Effector memory CD4-positive, alpha-beta T cell (primary cell): Measurements from ENCODE around the gene CDA.

ENCODE experiments used
- DNase-seq, 3 donors: peaks; one replicate each; pipeline ENCODE4 v3.0.0-alpha.2; 2020
- H3K27ac ChIP-seq: 2 replicates; pipeline ENCODE4 v1.7.0; 2013; ENCODE audit warnings: mild to moderate bottlenecking, low read length, moderate library complexity; ENCODE audit not compliant: insufficient read depth, poor library complexity, severe bottlenecking
- H3K27me3 ChIP-seq: replicated peaks from 2 replicates; pipeline ENCODE4 v1.7.0; 2013; ENCODE audit warnings: mild to moderate bottlenecking, low read length; ENCODE audit not compliant: insufficient read depth, control insufficient read depth, poor library complexity, severe bottlenecking
- H3K36me3 ChIP-seq: 2 replicates; pipeline ENCODE4 v1.7.0; 2013; ENCODE audit warnings: mild to moderate bottlenecking, low read length, moderate library complexity; ENCODE audit not compliant: control insufficient read depth, insufficient read depth
- H3K4me1 ChIP-seq: 2 replicates; pipeline ENCODE4 v1.7.0; 2013; ENCODE audit warnings: low read length, mild to moderate bottlenecking; ENCODE audit not compliant: control insufficient read depth, insufficient read depth, poor library complexity, severe bottlenecking
- H3K4me3 ChIP-seq: 2 replicates; pipeline ENCODE4 v1.7.0; 2013; ENCODE audit warnings: low read length, low read depth, mild to moderate bottlenecking; ENCODE audit not compliant: insufficient read depth, poor library complexity, severe bottlenecking
- H3K9me3 ChIP-seq: 2 replicates; pipeline ENCODE4 v1.7.0; 2013; ENCODE audit warnings: mild to moderate bottlenecking, low read length, moderate library complexity; ENCODE audit not compliant: control insufficient read depth
- total RNA-seq, 3 donors: gene quantifications; one replicate each; lab custom pipeline; 2026; lab: John Stamatoyannopoulos, UW

CDA gene
- total RNA-seq: 0 to 0.58 (median 0) reads per million in 3 donors

DNA sequence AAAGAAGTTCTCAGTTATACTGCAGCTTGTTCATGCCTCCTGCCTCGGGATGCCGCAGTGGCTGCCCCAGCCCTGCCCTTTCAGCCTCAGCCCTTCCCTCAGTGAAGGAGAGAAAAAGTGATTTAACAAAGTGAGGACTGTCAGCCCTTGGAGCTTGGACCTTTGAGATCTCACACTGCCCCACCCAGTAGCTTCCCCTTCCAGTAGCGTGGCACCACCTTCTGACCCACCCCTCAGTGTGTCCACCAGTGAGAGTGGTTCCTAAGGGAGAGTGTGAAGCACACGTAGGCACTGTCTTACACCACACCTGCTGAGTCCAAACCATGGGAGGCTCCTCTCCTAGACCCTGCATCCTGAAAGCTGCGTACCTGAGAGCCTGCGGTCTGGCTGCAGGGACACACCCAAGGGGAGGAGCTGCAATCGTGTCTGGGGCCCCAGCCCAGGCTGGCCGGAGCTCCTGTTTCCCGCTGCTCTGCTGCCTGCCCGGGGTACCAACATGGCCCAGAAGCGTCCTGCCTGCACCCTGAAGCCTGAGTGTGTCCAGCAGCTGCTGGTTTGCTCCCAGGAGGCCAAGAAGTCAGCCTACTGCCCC is at the start of gene CDA:
TSS of gene CDA (plus strand) at position 464 of the 592 bp plus-strand sequence. CDS start at position 497, 33 bp downstream.
- H3K36me3 ChIP-seq: no peaks in the 10 kb centered on the region
- no peaks in the 10 kb centered on the region for H3K4me1 ChIP-seq
- no peak within 1 kb of the TSS for H3K27ac ChIP-seq
- peaks cover 8% of the 10 kb centered on the region for H3K27me3 ChIP-seq
- no peaks in the 10 kb centered on the region for H3K9me3 ChIP-seq
- no peak within 1 kb of the TSS for H3K4me3 ChIP-seq
- DNase-seq: no peak

DNA sequence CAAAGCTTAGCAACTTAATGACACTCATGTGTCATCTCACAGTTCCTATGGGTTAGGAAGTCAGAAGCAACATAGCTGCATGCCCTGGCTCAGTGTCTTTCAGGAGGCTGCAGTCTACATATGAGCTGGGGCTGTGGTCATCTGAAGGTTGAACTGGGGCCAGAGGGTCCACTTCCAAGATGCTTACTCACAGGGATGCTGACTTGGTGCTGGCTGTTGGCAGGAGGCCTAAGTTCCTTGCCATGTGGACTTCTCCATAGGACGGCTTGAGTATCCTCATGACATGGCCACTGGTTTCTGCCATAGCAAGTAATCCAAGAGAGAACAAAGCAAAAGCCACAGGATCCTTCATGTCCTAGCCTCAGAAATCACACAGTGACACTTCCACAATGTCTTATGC is 48.6 kb upstream of the CDA start:
- DNase-seq: no peak
- H3K4me3 ChIP-seq: no peak overlapping the region
- H3K4me1 ChIP-seq: no peaks in the 10 kb centered on the region
- H3K27me3 ChIP-seq: no peaks in the 10 kb centered on the region
- no peak overlapping the region for H3K27ac ChIP-seq
- H3K9me3 ChIP-seq: no peaks in the 10 kb centered on the region
- H3K36me3 ChIP-seq: no peaks in the 10 kb centered on the region

DNA sequence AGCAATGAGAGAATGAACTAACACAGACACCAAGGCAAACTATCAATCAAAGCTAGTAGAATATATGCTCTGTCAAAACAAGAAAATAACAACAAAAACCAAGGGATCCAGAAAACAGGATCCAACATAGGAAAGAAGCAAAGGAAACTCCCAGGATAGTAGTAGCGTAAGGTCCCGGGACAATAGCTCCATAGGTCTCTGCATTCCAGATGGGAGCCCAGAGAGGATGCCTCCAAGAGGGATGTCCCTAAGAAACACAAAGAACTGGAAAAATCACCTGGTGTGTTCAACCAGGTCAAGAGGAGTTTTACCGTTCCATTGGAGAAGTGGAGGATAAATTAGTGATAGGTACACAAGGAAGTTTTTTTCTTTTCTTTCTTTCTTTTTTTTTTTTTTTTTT is 42.3 kb upstream of the CDA start:
- Histone ChIP-seq H3K4me3 (no peak overlapping the region), H3K27me3 (peaks cover 1% of the 10 kb centered on the region), H3K36me3 (no peaks in the 10 kb centered on the region), H3K27ac (no peak overlapping the region), H3K9me3 (no peaks in the 10 kb centered on the region), H3K4me1 (no peaks in the 10 kb centered on the region)
- DNase-seq: no peak

DNA sequence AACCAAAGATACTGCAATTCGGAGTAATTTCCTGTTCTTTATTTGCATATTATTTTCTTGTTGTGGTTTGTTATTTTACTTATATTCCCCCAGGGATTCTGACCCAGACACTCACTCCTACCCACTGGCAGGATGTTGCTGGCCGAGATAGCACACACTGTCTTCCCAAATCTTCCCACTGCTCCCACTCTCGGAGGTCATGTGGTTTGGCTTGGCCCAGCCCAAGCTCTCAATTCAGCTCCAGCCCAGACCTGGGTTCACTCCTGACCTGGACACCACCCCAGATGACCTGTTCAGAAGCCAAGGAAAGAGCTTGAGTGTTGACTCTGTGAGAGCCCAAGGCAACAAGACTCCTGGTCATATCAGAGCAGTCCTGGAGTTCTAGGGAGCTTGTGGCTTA is 37.7 kb upstream of the CDA start:
- H3K27me3 ChIP-seq: peaks cover 12% of the 10 kb centered on the region

DNA sequence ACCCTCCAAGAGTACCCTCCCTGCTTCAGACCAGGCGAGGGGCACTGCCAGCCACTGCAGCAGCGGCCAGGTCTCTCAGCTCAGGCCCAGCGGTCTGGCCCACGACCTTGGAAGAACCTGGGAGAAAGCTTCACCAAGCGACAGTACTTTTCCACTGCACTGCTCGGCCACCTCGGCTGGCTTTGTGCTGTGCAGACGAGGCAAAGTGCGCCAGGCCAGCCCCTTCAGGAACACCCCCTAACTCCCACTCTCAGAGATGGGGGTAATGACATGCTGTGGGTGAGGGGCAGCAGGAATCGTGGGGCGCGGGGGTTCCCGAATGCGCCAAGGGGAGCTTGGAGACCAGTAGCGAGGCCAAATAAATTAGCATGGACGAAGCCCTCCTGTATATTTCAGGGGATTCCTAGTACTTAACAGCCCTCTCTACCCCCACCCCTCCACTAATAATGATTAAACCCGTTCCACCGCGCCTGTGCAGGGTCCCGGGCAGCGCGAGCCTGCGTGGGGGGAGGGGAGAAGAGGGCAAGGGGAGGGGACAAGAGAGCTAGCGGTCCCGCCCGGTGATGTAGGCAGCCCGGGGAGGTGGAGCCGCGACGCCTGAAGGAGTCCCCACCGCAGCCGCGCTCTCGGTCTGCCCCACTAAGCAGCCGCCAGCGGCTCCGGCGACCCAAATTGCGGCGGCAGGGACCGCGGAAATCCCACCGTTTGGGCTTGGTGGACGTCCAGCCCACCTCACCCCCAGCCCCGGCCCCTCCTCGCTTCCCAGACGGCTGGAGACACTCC is 36.8 kb upstream of the CDA start, which contains the start of gene FAM43B:
TSS of gene FAM43B (plus strand) at position 629 of the 783 bp plus-strand sequence. CDS start 401 bp downstream, outside the sequence.
- Histone ChIP-seq H3K27me3 (peaks cover 12% of the 10 kb centered on the region), H3K9me3 (no peaks in the 10 kb centered on the region), H3K4me3 (no peak within 1 kb of the TSS), H3K4me1 (no peaks in the 10 kb centered on the region), H3K36me3 (no peaks in the 10 kb centered on the region), H3K27ac (no peak within 1 kb of the TSS)
- DNase-seq: no peak

More for the DNA sequence above, 37.7 kb upstream of the CDA start:
- no peaks in the 10 kb centered on the region for H3K36me3 ChIP-seq
- no peak overlapping the region for H3K4me3 ChIP-seq
- DNase-seq: no peak
- H3K9me3 ChIP-seq: no peaks in the 10 kb centered on the region
- no peaks in the 10 kb centered on the region for H3K4me1 ChIP-seq
- H3K27ac ChIP-seq: no peak overlapping the region

DNA sequence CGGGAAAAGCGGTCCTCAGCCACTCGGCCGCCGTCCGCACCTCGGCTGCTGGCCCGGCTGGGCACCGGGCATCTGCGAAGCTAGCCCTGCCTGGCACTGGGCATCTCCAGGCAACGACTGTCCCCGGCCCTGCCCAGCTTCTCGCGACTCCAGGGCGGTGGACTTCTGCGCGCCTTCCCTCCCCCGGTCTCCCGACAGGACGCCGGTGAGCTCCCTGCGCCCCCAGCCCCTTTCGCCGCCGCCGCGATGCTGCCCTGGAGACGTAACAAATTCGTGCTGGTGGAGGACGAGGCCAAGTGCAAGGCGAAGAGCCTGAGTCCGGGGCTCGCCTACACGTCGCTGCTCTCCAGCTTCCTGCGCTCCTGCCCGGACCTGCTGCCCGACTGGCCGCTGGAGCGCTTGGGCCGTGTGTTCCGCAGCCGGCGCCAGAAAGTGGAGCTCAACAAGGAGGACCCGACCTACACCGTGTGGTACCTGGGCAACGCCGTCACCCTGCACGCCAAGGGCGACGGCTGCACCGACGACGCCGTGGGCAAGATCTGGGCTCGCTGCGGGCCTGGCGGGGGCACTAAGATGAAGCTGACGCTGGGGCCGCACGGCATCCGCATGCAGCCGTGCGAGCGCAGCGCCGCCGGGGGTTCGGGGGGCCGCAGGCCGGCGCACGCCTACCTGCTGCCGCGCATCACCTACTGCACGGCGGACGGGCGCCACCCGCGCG is 36.0 kb upstream of the CDA start:
- Histone ChIP-seq H3K4me1 (no peaks in the 10 kb centered on the region), H3K27ac (no peak overlapping the region), H3K27me3 (peaks cover 12% of the 10 kb centered on the region), H3K4me3 (no peak overlapping the region), H3K9me3 (no peaks in the 10 kb centered on the region), H3K36me3 (no peaks in the 10 kb centered on the region)
- no peak for DNase-seq

DNA sequence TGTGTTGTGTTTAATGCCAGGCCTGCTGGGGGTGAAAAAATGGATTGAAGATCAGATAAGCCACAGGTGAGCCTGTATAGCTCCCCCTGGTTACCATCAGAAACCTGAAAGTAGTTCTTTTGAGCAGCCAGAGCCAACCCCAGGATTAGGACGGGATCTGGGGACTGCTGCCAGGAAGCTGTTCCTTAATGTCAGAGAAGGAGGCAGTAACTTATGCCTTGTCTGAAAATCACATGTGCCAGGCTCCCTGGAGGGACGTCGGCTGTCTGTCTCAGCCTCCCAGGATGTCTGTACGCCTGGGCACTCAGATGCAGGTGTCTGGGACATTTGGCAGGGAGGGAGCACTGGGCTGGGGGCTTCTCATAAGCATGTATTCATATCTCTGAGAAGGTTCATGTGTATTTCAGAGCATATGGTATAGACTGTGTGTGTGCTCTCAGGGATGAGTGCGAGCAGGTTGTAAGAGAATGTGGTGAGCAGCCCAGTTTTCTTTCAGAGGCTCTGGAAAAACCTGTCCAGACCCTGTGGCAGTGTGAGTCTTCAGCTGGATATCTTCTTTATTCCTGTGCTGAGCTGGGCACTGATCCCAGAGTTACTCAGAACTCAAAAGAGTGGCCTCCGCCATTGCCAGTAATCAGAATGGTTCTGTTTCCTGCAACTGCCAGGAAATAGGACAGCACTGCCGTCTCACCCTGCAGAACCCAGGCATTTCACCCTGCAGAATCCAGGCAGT is 33.7 kb upstream of the CDA start:
- no peak for DNase-seq
- H3K36me3 ChIP-seq: no peaks in the 10 kb centered on the region
- no peaks in the 10 kb centered on the region for H3K9me3 ChIP-seq
- no peak overlapping the region for H3K4me3 ChIP-seq
- no peak overlapping the region for H3K27ac ChIP-seq
- H3K4me1 ChIP-seq: no peaks in the 10 kb centered on the region
- peaks cover 12% of the 10 kb centered on the region for H3K27me3 ChIP-seq

DNA sequence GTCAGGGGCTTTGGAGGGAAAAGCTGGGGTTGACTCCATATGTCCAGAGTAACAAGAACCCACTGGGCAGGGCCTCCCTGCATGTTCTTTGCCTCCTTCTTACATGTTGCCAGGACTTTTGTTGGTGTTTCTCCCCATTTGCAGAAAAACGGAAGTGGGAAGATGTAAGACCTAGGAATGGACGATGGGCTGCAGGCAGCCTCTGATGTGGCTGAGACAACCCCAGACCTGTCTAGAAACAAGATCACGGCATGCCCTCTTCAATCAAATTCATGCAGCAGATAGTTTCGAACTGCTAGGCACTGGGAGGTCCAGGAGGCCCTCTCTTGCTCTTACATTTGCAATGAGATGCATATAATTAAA is 33.2 kb upstream of the CDA start:
- Histone ChIP-seq H3K36me3 (no peaks in the 10 kb centered on the region), H3K27ac (no peak overlapping the region), H3K4me3 (no peak overlapping the region), H3K4me1 (no peaks in the 10 kb centered on the region), H3K9me3 (no peaks in the 10 kb centered on the region), H3K27me3 (peaks cover 12% of the 10 kb centered on the region)
- no peak for DNase-seq

DNA sequence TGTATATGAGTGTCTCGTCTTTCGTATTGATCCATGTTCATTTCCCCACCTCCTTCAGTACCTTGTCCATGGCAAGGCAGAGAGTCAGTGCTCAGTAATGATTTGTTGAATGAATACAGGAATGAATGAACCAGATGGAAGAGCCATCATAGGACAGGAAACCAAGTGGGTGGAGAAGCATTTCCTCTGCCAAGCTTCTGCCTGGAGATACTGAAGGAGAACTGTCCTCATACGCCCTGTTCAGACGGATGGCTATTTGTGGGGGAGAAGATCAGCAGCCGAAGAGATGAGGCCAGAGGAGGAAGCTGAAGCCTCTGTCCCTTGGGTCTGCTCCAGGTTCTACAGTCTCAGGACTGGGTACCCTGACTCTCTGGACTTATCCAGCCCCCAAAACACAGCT is 30.7 kb upstream of the CDA start:
- Histone ChIP-seq H3K27ac (no peak overlapping the region), H3K9me3 (no peaks in the 10 kb centered on the region), H3K27me3 (peaks cover 4% of the 10 kb centered on the region), H3K36me3 (no peaks in the 10 kb centered on the region), H3K4me3 (no peak overlapping the region), H3K4me1 (no peaks in the 10 kb centered on the region)
- DNase-seq: no peak
